ENCODE measurements around the gene KRTAP15-1.

The KRTAP15-1 gene

DNA sequence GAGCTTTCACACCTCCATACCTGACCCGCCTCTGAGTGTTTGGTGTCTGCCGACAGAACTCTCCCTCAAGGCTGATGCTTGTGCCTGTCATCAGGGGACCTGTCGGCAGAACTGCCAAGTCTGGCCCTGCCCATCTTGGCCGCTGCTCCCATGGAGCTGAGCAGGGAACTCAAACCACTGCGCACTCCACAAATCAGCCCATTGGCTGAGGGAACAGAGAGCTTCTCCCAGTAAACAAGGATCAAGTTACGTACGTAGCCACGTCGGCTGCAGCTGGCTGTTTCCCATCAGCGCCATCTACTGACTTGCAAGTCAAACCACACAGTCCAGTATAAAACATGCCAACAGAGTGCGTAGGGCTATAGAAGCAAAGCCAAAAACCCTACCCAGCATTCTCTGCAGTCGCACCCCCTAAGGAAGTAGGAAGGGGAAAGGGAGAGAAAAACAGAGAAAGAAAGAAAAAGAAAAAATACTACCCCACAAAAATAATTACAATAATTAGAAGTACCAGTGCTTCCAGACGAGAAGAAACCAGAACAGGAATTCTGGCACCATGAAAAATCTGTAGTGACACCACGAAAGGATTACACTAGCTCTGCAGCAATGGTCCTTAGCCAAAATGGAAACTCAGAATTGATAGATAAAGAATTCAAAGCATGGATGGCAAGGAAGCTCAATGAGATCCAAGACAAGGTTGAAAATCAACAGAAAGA lies 31.1 kb upstream of the KRTAP15-1 start:
- Histone ChIP-seq H3K4me3 (ENCODE audit: insufficient read depth, low read length, poor library complexity, severe bottlenecking) (no peak overlapping the region), H3K27me3 (ENCODE audit: low read length) (no peaks in the 10 kb centered on the region), H3K36me3 (ENCODE audit: low read length) (no peaks in the 10 kb centered on the region), H2AFZ (ENCODE audit: low read depth, low read length, severe bottlenecking) (peak overlapping the region; percentile 68), H3K27ac (ENCODE audit: low read depth, low read length) (no peak overlapping the region), H3K9ac (ENCODE audit: low read length) (no peak overlapping the region), H3K79me2 (ENCODE audit: insufficient read depth, low read length) (no peaks in the 10 kb centered on the region), H3F3A (ENCODE audit: insufficient read depth) (no peaks in the 10 kb centered on the region), H4K20me1 (ENCODE audit: low read depth, low read length) (no peaks in the 10 kb centered on the region), H3K9me2 (replicated peaks; ENCODE audit: insufficient read depth, low read length) (no peaks in the 10 kb centered on the region), H3K9me3 (ENCODE audit: insufficient read depth, low read length) (no peaks in the 10 kb centered on the region), H3K4me2 (ENCODE audit: low read depth, low read length, poor library complexity, severe bottlenecking) (peak overlapping the region; percentile 3)
- TF ChIP-seq EZH2phosphoT487 (conservative IDR thresholded peaks at IDR 0.05; ENCODE audit: low read length) = no peak
- TF ChIP-seq, protein P1, sequence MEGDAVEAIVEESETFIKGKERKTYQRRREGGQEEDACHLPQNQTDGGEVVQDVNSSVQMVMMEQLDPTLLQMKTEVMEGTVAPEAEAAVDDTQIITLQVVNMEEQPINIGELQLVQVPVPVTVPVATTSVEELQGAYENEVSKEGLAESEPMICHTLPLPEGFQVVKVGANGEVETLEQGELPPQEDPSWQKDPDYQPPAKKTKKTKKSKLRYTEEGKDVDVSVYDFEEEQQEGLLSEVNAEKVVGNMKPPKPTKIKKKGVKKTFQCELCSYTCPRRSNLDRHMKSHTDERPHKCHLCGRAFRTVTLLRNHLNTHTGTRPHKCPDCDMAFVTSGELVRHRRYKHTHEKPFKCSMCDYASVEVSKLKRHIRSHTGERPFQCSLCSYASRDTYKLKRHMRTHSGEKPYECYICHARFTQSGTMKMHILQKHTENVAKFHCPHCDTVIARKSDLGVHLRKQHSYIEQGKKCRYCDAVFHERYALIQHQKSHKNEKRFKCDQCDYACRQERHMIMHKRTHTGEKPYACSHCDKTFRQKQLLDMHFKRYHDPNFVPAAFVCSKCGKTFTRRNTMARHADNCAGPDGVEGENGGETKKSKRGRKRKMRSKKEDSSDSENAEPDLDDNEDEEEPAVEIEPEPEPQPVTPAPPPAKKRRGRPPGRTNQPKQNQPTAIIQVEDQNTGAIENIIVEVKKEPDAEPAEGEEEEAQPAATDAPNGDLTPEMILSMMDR (IDR thresholded peaks at IDR 0.05; ENCODE audit: insufficient read depth, low read length, poor library complexity, severe bottlenecking) = peak; percentile 43

DNA sequence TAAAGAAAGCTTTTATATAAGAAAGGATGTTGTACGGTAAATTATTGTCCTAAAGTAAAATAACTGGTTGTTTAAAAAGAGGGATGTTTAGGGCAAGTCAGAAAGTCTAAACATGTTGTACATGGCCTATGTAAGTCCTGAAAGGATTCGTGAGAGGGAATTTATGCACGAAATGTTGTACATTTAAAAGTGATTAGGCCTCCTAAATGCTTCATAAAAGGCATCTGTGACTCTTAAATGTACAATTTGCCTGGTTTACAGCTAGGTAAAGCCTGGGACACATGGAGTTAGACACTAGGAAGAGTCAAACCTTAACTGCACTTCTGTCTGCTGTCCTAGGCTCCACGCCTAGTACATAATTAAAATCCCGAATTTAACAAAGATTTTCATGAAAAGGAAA lies 24.1 kb upstream of the KRTAP15-1 start:
- H3K36me3 ChIP-seq (ENCODE audit: low read length) = no peaks in the 10 kb centered on the region
- no peaks in the 10 kb centered on the region for H4K20me1 ChIP-seq (ENCODE audit: low read depth, low read length)
- no peak overlapping the region for H3K27ac ChIP-seq (ENCODE audit: low read depth, low read length)
- H2AFZ ChIP-seq (ENCODE audit: low read depth, low read length, severe bottlenecking) = no peak overlapping the region
- no peak for TF ChIP-seq EZH2phosphoT487 (conservative IDR thresholded peaks at IDR 0.05; ENCODE audit: low read length)
- TF ChIP-seq, protein P1 (IDR thresholded peaks at IDR 0.05; ENCODE audit: insufficient read depth, low read length, poor library complexity, severe bottlenecking) = no peak
- H3K4me3 ChIP-seq (ENCODE audit: insufficient read depth, low read length, poor library complexity, severe bottlenecking) = no peak overlapping the region
- no peaks in the 10 kb centered on the region for H3F3A ChIP-seq (ENCODE audit: insufficient read depth)
- H3K79me2 ChIP-seq (ENCODE audit: insufficient read depth, low read length) = no peaks in the 10 kb centered on the region
- H3K4me2 ChIP-seq (ENCODE audit: low read depth, low read length, poor library complexity, severe bottlenecking) = no peak overlapping the region
- peaks cover 8% of the 10 kb centered on the region; the same call in 1 of the 2 replicates for H3K9me3 ChIP-seq (ENCODE audit: insufficient read depth, low read length)
- no peaks in the 10 kb centered on the region for H3K9me2 ChIP-seq (replicated peaks; ENCODE audit: insufficient read depth, low read length)
- H3K27me3 ChIP-seq (ENCODE audit: low read length) = no peaks in the 10 kb centered on the region
- no peak overlapping the region for H3K9ac ChIP-seq (ENCODE audit: low read length)

DNA sequence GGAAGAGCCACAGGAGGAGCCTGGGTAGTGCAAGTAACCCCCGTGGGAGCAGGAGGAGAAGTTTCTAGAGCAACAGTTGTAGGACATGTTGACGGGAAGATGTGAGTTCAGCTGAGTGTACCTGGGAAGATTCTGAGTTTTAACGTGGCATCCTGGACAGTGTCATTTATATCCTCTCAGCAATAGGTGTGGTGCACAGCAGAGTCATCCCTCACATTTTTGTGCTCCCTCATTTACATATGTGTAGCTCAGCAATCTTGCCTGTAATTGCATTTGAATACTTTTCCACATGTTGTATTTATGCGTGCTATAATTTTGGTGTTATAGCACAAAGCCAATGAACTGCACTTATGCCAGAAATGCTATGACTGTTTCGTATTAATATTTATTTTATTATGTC lies 14.2 kb upstream of the KRTAP15-1 start, which contains the start of gene KRTAP13-3:
TSS of gene KRTAP13-3 (minus strand) at position 101 of the 400 bp plus-strand sequence. CDS start at position 87, 14 bp downstream.
- Histone ChIP-seq H3K27ac (ENCODE audit: low read depth, low read length) (no peak within 1 kb of the TSS), H4K20me1 (ENCODE audit: low read depth, low read length) (no peaks in the 10 kb centered on the region), H3K9ac (ENCODE audit: low read length) (no peak within 1 kb of the TSS), H3K4me3 (ENCODE audit: insufficient read depth, low read length, poor library complexity, severe bottlenecking) (no peak within 1 kb of the TSS), H3K36me3 (ENCODE audit: low read length) (no peaks in the 10 kb centered on the region), H3K9me2 (replicated peaks; ENCODE audit: insufficient read depth, low read length) (no peaks in the 10 kb centered on the region), H3K27me3 (ENCODE audit: low read length) (no peaks in the 10 kb centered on the region), H3K79me2 (ENCODE audit: insufficient read depth, low read length) (no peaks in the 10 kb centered on the region), H3F3A (ENCODE audit: insufficient read depth) (no peaks in the 10 kb centered on the region), H3K4me2 (ENCODE audit: low read depth, low read length, poor library complexity, severe bottlenecking) (no peak within 1 kb of the TSS), H2AFZ (ENCODE audit: low read depth, low read length, severe bottlenecking) (no peak within 1 kb of the TSS), H3K9me3 (ENCODE audit: insufficient read depth, low read length) (no peaks in the 10 kb centered on the region)
- TF ChIP-seq, protein P1 (IDR thresholded peaks at IDR 0.05; ENCODE audit: insufficient read depth, low read length, poor library complexity, severe bottlenecking) = no peak
- no peak for TF ChIP-seq EZH2phosphoT487 (conservative IDR thresholded peaks at IDR 0.05; ENCODE audit: low read length)
